NCI-H345 (cell line): ENCODE measurements around the gene LGR6.
"Not testable (repeated sequence)": the region's sequence is repeated elsewhere in the genome, so short reads cannot be mapped to it uniquely, and the experiment has no call there.

Experiments
- DNase-seq: peaks from one replicate; lab custom pipeline; 2025; lab: John Stamatoyannopoulos, UW

Gene LGR6

DNA sequence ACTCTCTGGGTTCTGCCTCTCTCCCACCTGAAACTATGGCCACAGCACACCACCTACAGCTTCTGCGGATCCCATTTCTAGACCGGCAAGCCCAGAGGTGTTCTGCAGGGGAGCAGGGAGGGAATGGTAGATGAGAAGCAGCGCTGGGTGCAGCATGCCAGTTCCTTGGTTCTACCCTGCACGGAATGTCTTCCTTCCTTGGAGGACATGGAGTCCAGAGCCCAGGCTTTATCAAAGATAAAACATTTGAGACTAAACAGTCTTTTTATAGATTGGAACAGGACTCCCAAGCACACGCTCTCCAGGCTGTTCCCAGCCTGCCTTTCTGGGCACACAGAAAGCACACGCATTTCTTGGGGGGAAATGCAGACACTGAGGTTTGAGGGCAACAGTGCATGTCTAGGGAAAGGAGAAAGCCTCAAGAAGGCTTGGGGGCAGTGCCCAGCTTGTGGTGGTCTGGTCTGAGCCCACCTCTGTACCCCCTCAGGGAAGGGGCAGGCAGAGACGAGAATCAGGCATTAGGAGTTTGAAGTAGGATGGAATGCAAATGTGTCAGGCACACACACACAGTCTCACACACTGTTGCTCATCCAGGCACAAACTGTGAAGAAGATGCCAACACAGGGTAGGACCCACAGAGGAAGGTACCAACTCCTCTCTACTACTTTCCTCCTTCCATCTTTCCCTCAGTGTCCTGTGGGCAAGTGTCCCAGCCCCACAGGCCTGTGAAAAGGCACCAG, 29.7 kb downstream of the LGR6 start:
- DNase-seq = no peak

GRCh38 chr1:202224453-202224852, 30.9 kb downstream of the LGR6 start:
- no peak for DNase-seq

GRCh38 chr1:202225131-202225530, 31.5 kb downstream of the LGR6 start:
- DNase-seq = no peak

DNA sequence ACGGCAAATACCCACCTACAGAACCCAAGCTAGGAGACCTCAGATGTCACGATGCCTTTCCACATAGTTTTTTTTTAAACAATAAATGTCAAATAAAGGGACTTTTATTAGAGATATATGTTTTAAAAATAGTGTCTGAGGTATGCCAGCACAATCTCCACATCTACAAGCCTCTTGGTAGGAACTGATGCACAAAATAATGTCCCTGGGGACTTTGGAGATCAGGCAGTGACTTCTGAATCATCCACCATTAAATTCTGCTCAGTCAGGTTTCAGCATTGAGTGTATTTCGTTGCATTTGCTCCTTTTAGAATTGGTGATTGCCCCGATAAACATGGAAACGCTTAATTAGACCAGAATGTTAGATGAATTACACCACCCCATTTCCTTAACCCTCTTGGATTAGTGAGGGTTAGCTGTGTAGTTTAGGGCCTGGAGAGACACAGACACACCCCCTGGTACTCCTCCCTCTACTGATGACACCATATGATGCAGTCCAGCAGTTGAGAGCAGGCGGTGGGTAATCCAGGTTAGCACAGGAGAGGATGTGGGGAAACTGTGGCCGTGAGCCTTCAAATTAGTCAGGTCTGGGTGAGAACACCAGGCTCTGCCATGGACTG, 33.6 kb downstream of the LGR6 start:
- no peak for DNase-seq

- DNase-seq = no peak
Measured at GRCh38 chr1:202227997-202228401, 34.4 kb downstream of the LGR6 start.

- DNase-seq = no peak
Measured at GRCh38 chr1:202228484-202229122, 35.0 kb downstream of the LGR6 start.

- DNase-seq = no peak
Measured at GRCh38 chr1:202229376-202229775, 35.8 kb downstream of the LGR6 start.

GRCh38 chr1:202230061-202230938, 36.7 kb downstream of the LGR6 start:
- no peak for DNase-seq

DNA sequence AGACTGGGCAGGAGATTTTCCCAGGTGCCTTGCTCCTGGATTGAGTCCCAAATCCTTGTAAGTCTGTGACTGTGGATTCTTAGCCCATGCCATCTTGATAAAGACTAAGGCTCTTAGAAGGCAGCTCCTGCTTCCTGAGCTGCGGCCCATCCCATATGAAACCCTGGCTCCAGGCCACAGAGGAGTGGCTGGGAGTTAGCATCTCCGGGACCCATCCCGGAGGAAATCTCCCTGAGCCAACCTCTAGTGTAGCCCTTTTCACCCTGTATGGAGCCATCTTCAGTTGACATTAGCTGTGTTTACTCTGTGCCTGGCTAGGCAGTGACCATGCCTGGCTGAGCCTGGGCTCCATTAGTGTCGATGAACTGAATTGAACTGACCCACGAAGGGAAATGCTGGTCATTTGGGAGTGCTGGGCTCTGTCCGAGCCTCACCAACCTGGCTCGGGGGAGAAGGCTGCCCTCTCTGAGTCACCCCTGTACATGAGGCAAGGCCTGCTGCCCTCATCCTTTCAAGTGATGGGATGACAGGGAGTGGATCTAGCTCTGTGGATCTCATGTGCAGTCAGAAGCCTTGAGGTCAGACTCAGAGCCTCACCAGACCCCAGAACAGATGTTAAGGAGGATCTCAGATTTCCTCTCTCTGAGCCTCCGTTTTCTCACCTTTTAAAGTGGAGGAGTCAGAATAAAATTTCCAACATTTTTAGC, 37.5 kb downstream of the LGR6 start:
- DNase-seq = no peak

DNA sequence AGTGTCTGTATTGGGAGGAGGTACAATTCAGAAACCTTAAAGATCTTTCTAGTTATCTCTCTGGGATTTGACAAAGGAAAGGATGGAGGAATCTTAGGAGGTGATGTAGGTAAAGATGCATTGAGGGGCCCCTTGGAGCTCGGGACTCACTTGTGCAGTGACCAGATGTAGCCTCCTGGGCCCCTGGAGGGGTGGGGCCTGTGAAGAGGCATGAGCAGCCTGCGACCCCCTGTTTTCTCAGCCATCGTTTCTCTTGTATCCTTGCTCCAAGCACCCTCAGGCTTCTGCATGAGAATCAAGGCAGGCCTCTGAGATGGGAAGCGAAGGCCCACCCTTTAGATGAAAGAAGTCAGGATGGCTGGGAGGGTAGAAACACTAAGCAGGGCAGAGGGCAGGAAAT, 39.6 kb downstream of the LGR6 start:
- no peak for DNase-seq

GRCh38 chr1:202233804-202234203, 40.2 kb downstream of the LGR6 start:
- DNase-seq = no peak

DNA sequence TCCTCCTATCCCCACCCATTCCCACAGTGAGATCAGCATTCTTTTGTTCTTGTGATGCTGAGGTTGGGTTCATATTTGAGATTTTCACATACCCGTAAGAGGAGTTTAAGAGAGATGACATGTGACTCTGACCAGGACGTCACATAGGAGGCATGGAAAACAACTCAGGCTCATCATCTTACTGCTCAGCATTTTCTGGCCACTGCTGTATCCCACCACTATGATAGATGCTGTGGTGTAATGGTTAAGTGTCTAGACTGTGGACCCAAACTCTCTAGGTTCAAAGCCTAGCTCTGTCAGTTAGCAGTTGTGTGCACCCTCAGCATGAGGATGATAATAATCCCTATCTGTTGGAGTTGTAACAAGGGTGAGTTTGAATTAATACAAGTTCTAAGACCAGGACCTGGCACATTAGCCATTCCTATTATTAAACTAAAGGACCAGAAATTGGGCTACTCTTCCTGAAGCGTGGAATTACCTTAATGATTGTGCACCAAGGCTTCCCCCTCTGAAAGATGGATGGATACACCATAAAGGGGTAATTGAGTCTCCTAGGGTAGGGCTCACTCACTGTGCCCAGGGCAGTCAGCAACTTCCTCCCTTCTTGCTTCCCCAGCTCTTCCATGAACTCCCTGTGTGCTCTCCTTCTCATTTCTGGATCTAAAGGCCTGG, 40.9 kb downstream of the LGR6 start:
- DNase-seq = no peak

DNA sequence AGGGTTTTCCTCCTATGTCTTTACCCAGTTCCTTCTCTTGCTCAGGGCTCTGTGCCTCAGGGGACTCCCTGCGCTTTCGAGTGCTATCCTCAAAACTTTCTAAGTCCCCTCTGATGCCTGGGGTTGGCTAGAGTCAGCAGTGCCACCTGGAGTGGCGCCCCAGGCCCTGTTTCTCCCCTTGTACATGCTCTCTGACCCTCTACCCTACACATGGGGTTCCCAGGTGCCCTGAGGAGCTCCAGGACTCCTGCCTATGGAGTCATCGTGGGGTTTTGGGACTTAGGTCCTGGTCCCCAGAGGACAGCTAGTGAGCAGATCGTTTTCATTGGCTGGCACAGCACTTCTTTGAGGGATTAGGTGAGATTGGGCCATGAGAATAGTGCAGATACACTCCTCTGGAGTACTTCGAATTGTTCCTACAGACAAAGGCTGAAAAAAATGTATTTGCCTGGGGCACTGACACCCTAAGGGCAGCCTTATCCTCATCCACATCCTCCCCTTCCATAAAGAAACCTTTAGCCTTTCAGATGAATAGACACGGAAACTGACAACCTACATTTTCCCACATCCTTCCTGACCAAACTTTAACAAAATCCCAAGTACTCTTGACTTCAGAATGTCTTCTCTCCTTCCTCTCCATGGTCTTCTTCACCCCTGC, 41.5 kb downstream of the LGR6 start:
- DNase-seq = no peak

DNA sequence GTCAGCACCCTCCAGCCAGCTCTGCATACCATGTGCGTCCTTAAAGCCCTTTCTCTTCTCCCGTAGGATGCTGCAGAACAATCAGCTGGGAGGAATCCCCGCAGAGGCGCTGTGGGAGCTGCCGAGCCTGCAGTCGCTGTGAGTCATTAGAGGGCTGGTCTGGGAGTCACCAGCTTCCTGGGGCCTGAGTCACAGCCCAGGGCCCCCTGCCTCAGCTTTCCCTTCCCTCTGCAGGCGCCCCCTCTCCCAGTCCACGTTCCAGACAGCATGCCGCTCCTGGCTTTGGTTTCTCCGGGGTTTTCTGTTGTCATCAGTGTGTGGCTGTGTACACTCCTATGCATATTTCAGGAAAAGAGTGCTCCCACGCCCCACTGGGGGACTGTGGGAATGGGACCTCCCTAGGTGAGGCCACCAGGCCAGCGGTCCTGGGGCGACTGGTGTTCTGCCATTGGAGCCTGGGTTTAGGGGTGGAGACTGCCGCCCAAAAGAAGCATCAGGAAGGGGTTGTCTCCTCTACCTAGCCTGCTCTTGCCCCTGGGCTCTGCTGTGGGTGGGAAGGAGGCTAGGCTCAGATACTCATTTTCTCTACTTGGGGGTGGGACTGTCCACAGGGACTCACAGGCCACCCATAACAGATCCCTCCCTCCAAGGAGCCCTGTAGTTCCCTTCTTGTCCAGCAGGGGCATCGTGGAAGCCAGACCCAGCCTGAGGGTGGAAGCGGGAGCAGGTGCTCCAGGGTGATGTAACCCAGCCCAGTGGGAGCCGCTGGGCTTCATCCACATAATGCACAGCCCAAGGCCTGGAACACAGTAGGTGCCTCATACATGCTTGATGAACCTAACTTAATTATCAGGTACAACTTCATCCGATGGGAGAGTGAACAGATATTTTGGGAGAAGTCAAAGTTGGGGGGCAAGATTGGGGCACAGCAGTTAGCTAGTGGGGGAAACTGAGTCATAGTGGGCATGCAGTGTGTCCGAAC, 42.5 kb downstream of the LGR6 start:
- peak; percentile 82 for DNase-seq

DNA sequence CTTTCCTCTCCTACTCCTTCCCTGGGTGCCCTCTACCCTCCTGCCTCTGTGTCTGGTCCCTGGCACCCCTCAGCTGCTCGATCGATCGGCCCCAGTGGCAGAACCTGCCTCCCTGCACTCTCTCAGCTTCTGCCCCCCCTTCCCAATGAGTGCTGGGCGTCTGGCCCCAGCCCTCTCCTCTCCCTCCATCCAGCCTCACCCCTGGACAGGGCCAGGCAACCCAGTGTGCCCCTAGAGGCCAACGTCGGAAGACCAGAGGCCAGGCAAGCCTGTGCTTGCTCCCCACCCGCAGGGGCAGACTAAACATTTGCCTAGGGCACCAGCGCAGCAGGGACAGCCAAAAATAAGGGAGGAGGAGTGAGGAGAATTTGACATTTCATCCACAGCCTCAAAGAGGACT, 43.5 kb downstream of the LGR6 start:
- DNase-seq = peak; percentile 87

GRCh38 chr1:202238914-202239313, 45.3 kb downstream of the LGR6 start:
- DNase-seq = no peak

GRCh38 chr1:202240226-202240625, 46.6 kb downstream of the LGR6 start:
- DNase-seq = not testable (repeated sequence)

DNA sequence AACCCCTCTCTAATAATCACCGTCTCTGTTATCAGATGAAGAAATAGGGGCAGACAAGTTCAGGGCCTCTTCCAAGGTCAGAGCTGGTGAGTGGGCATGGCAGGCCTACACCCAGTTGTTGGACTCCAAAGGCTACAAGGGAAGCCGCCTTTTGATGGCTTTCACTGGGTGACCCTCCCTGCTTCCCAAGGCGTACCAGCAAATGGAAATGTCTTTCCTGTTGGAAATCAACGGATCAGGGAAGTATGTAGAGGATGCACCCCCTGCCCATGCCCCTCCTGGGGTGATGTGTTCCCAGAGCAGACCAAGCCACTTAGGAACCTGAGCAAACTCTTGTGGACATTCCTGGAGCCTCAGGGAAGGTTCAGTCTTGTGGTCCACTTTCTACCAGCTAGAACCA, 47.4 kb downstream of the LGR6 start:
- DNase-seq = no peak

DNA sequence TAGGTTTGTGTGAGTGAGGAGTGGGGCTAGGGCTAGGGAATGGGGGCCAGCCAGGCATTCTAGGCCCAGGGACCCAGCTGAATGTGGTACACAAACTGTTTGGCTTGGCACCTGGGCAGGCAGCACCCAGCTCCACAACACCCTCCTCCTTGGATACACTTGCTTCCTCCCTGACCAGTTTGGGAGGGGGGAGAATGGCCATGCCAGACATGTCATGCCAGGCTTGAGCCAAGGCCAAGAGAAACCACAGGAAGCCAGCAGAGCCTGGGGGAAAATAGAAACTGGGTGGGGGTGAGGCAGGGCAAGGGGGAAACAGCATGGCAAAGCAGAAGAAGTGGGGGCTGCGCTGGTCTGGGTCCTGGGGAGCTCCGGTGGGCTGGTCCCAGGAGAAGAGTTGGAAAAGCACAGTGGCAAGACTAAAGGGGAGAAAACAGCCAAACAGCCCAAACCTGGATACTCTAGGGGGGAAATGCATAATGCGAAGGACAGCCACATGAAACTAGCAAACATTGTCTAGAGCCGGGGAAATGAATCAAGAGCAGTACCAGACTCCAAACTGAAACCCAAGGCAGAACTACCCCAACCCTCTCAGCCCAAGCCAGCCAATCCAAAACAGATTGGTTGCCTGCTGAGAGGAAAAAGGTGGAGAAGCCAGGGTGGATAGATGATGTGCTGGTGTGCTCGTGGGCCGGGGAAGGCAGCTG, 47.9 kb downstream of the LGR6 start:
- DNase-seq = no peak
